PC-3 (cell line): ENCODE results near the gene MACROD2. TPM values are rescaled to one million over a fixed set of nuclear protein-coding genes. Genes with fewer than 3 reads are reported as not detected.
A peak's percentile ranks its signal among the peaks of the same experiment; 100 is the strongest.

Source experiments
- ATAC-seq: fragments of 200-7000 bp; cut with Tn5 transposase; 2 replicates; pipeline ENCODE4 v1.9.1; 2020; ENCODE audit warnings: mild to moderate bottlenecking, moderate library complexity
- BruUV-seq: library from RNA; stranded (reverse); fragments of 400-500 nt; replicated peaks from 2 replicates; lab custom pipeline; 2021; lab: Mats Ljungman, UMichigan
- CTCF ChIA-PET: fragments of 300-600 bp; sonication (Branson Sonifier 250); formaldehyde crosslinking; loops from one replicate; lab custom pipeline; 2022; ENCODE audit warnings: antibody characterized with exemption; lab: Charles Lee
- POLR2A ChIA-PET: fragments of 300-600 bp; sonication (Branson Sonifier 250); formaldehyde crosslinking; loops from one replicate; lab custom pipeline; 2022; ENCODE audit warnings: antibody characterized with exemption; ENCODE audit not compliant: unreplicated experiment; lab: Charles Lee
- DNase-seq: peaks from one replicate; pipeline ENCODE4 v3.0.0-alpha.2; 2015
- H2AFZ ChIP-seq: fragments of 300-600 bp; sonication (generic); 2 replicates; pipeline ENCODE4 v1.6.0; 2016; ENCODE audit warnings: antibody characterized with exemption, low read length
- H3F3A ChIP-seq: fragments of 300-600 bp; sonication (generic); one replicate; pipeline ENCODE4 v1.6.0; 2017; ENCODE audit warnings: antibody characterized with exemption, low read length, control low read depth, mild to moderate bottlenecking; ENCODE audit not compliant: unreplicated experiment
- H3K27ac ChIP-seq: fragments of 300-600 bp; sonication (generic); 2 replicates; pipeline ENCODE4 v1.5.1; 2016; ENCODE audit warnings: mild to moderate bottlenecking, low read length
- H3K27me3 ChIP-seq: fragments of 300-600 bp; sonication (generic); 2 replicates; pipeline ENCODE4 v1.6.1; 2016; ENCODE audit warnings: low read length, mixed read lengths
- H3K36me3 ChIP-seq: fragments of 300-600 bp; sonication (generic); 2 replicates; pipeline ENCODE4 v1.6.1; 2016; ENCODE audit warnings: low read depth, mixed run types, low read length, mixed read lengths
- H3K4me1 ChIP-seq: fragments of 300-600 bp; sonication (generic); 2 replicates; pipeline ENCODE4 v1.5.1; 2016; ENCODE audit warnings: low read length; ENCODE audit not compliant: insufficient read depth
- H3K4me2 ChIP-seq: fragments of 300-600 bp; sonication (generic); 2 replicates; pipeline ENCODE4 v1.6.0; 2016; ENCODE audit warnings: low read length
- H3K4me3 ChIP-seq: fragments of 300-600 bp; sonication (generic); 2 replicates; pipeline ENCODE4 v1.5.1; 2016; ENCODE audit warnings: mild to moderate bottlenecking, low read length, mixed read lengths
- H3K79me2 ChIP-seq: fragments of 300-600 bp; sonication (generic); 2 replicates; pipeline ENCODE4 v1.6.1; 2017; ENCODE audit warnings: low read length, mixed read lengths
- H3K9ac ChIP-seq: fragments of 300-600 bp; sonication (generic); 2 replicates; pipeline ENCODE4 v1.6.0; 2016; ENCODE audit warnings: mild to moderate bottlenecking, low read length
- H3K9me2 ChIP-seq: fragments of 300-600 bp; sonication (generic); replicated peaks from 2 replicates; pipeline ENCODE4 v1.6.1; 2016; ENCODE audit warnings: mixed run types, low read length, mixed read lengths
- H3K9me3 ChIP-seq: fragments of 300-600 bp; sonication (generic); 2 replicates; pipeline ENCODE4 v1.6.1; 2016; ENCODE audit warnings: low read length, mixed read lengths
- H4K20me1 ChIP-seq: fragments of 300-600 bp; sonication (generic); 2 replicates; pipeline ENCODE4 v1.6.1; 2016; ENCODE audit warnings: low read length, mixed read lengths
- EZH2 ChIP-seq: fragments of 300-600 bp; sonication (generic); IDR thresholded peaks from one replicate; pipeline ENCODE4 v1.6.1; 2017; ENCODE audit warnings: antibody characterized with exemption, mild to moderate bottlenecking, low read length; ENCODE audit not compliant: unreplicated experiment
- EZH2phosphoT487 ChIP-seq: fragments of 300-600 bp; sonication (generic); IDR thresholded peaks from 2 replicates; pipeline ENCODE4 v1.6.1; 2018; ENCODE audit warnings: mild to moderate bottlenecking, antibody characterized with exemption, low read length, borderline replicate concordance
- intact Hi-C: fragments of 100-400 bp; cut with micrococcal nuclease; formaldehyde crosslinking; loops from 2 replicates; pipeline ENCODE4 v1.9.0; 2023
- total RNA-seq: library from RNA; depleted of rRNA; stranded (reverse); fragments of >200 nt; gene quantifications from 2 replicates; pipeline ENCODE4 v1.2.3, GENCODE V29; 2014
- TF ChIP-seq, protein P1 (sequence below): fragments of 300-600 bp; sonication (generic); conservative IDR thresholded peaks from 2 replicates; pipeline ENCODE4 v1.5.1; 2017; ENCODE audit warnings: antibody characterized with exemption, low read depth, mild to moderate bottlenecking, low read length

The MACROD2 gene
- total RNA-seq, 1 experiment from 2014 or later = 3.1 TPM

GRCh38 chr20:14691994-14692393 lies 696.7 kb downstream of the MACROD2 start:
- H3K36me3 ChIP-seq = no peaks in the 10 kb centered on the region
- intact Hi-C loops = no loop called here
- no peak overlapping the region for H3K27ac ChIP-seq
- no peaks in the 10 kb centered on the region for H3K9me3 ChIP-seq
- TF ChIP-seq, protein P1, sequence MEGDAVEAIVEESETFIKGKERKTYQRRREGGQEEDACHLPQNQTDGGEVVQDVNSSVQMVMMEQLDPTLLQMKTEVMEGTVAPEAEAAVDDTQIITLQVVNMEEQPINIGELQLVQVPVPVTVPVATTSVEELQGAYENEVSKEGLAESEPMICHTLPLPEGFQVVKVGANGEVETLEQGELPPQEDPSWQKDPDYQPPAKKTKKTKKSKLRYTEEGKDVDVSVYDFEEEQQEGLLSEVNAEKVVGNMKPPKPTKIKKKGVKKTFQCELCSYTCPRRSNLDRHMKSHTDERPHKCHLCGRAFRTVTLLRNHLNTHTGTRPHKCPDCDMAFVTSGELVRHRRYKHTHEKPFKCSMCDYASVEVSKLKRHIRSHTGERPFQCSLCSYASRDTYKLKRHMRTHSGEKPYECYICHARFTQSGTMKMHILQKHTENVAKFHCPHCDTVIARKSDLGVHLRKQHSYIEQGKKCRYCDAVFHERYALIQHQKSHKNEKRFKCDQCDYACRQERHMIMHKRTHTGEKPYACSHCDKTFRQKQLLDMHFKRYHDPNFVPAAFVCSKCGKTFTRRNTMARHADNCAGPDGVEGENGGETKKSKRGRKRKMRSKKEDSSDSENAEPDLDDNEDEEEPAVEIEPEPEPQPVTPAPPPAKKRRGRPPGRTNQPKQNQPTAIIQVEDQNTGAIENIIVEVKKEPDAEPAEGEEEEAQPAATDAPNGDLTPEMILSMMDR = no peak
- no peak for TF ChIP-seq EZH2phosphoT487
- TF ChIP-seq EZH2 = no peak
- ChIA-PET CTCF (no interaction called here), POLR2A (no interaction called here)
- no peak overlapping the region for H2AFZ ChIP-seq
- no peaks in the 10 kb centered on the region for H3K9me2 ChIP-seq
- H3K4me3 ChIP-seq = no peak overlapping the region
- no TSS peak for BruUV-seq
- DNase-seq (peak; percentile 41), ATAC-seq (no peak)
- no peaks in the 10 kb centered on the region for H4K20me1 ChIP-seq
- no peaks in the 10 kb centered on the region for H3K79me2 ChIP-seq
- H3K27me3 ChIP-seq = no peaks in the 10 kb centered on the region
- no peaks in the 10 kb centered on the region for H3F3A ChIP-seq
- H3K4me2 ChIP-seq = no peak overlapping the region
- no peak overlapping the region for H3K9ac ChIP-seq
- no peaks in the 10 kb centered on the region for H3K4me1 ChIP-seq

DNA sequence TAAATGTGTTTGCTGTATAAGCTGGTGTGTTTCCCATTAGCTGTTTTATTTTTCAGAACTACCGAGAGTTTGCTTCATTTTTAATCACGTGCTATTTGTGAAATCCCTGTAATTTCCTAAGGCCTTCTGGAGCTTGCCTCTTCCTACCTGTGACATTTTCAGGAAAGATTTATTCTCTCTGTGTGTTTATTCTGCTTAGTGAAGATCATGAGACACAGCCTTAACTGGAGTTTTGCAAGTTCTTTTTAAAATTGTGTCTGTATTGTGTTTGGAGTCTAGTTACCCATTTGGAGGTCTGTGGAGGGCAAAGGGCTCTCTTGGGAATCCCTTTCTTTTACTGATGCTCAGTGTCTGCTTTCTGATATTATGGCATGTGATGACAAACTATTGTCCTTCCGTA lies 701.2 kb downstream of the MACROD2 start:
- no peaks in the 10 kb centered on the region for H3K9me2 ChIP-seq
- no peaks in the 10 kb centered on the region for H4K20me1 ChIP-seq
- H3K79me2 ChIP-seq = no peaks in the 10 kb centered on the region
- CTCF ChIA-PET = no interaction called here
- POLR2A ChIA-PET = no interaction called here
- intact Hi-C loops = no loop called here
- H3K4me3 ChIP-seq = no peak overlapping the region
- H3K36me3 ChIP-seq = no peaks in the 10 kb centered on the region
- no peak overlapping the region for H3K27ac ChIP-seq
- ATAC-seq (no peak), DNase-seq (no peak)
- H3K9ac ChIP-seq = no peak overlapping the region
- no TSS peak for BruUV-seq
- no peaks in the 10 kb centered on the region for H3F3A ChIP-seq
- H3K4me1 ChIP-seq = peaks cover 12% of the 10 kb centered on the region
- H3K4me2 ChIP-seq = no peak overlapping the region
- TF ChIP-seq EZH2 (no peak), EZH2phosphoT487 (no peak)
- TF ChIP-seq, protein P1 = no peak
- H2AFZ ChIP-seq = no peak overlapping the region
- no peaks in the 10 kb centered on the region for H3K27me3 ChIP-seq
- no peaks in the 10 kb centered on the region for H3K9me3 ChIP-seq

DNA sequence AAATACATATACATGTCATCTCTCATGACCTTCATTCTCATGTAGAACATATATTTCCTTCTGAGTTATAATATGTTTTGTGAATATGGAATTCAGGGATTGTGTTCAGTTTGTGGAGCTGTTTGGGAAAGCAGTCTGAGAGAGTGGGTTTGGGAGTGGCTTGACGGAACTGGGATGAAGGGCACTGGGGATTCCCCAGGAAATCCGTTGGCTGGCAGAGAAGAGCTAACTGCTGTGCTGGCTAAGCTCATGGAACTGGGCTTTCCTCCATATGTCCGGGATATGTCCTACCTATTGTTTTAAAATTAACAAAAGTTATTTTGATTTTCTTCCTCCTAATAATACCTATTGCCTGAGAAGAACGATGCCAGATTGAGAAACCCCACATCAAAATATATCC lies 701.6 kb downstream of the MACROD2 start:
- Histone ChIP-seq H3K27me3 (no peaks in the 10 kb centered on the region), H3K9me3 (no peaks in the 10 kb centered on the region), H3K9me2 (no peaks in the 10 kb centered on the region), H3K27ac (no peak overlapping the region), H3K4me3 (no peak overlapping the region), H3K36me3 (no peaks in the 10 kb centered on the region), H3K9ac (no peak overlapping the region), H3K4me2 (no peak overlapping the region), H3K4me1 (peaks cover 12% of the 10 kb centered on the region), H4K20me1 (no peaks in the 10 kb centered on the region), H3K79me2 (no peaks in the 10 kb centered on the region), H2AFZ (no peak overlapping the region), H3F3A (no peaks in the 10 kb centered on the region)
- POLR2A ChIA-PET = no interaction called here
- no TSS peak for BruUV-seq
- TF ChIP-seq EZH2phosphoT487 = no peak
- TF ChIP-seq, protein P1 = no peak
- TF ChIP-seq EZH2 = no peak
- DNase-seq = no peak
- ATAC-seq = no peak
- intact Hi-C loops = no loop called here
- CTCF ChIA-PET = no interaction called here
